NCI-H2196 treated with DMSO at 0.1 percent for 48 hours (cell line): Measurements from ENCODE around the gene PCNX2.
"Not testable (repeated sequence)": the region's sequence is repeated elsewhere in the genome, so short reads cannot be mapped to it uniquely, and the experiment has no call there.

Experiments
- DNase-seq: peaks from one replicate; lab custom pipeline; 2025; ENCODE audit not compliant: unreplicated experiment; lab: John Stamatoyannopoulos, UW

Gene PCNX2

DNA sequence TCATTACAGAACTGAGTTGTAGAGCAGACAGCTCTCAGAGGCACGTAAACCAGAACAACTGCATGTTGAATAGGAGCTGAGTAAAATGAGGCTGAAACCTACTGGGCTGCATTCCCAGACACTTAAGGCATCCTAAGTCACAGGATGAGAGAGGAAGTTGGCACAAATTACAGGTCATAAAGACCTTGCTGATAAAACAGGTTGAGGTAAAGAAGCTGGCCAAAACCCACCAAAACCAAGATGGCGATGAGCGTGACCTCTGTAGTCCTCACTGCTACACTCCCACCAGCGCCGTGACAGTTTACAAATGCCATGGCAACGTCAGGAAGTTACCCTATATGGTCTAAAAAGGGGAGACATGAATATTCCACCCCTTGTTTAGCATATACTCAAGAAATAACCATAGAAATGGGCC is 187.8 kb downstream of the PCNX2 start:
- DNase-seq, result not testable (repeated sequence)

DNA sequence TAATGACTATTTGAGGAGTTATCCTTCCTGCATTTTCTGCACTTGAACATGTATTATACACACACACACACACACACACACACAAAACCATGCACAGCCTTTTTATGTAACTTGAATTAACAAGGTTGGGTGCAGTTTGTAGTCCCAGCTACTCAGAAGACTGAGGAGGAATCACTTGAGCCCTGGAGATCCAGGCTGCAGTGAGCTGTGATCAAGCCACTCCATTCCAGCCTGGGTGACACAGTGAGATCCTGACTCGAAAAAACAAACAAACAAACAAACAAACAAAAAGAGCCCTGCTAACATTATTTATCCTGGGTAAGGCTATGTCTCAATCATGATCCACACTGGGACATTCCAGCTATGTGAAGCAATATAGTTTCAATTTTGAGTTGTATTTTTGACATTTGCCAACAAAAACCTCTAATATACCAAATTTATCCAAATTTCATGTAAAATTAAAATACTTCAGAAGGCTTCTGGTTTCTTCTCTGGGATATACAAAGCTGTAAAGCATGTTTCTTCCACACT is 188.3 kb downstream of the PCNX2 start:
- DNase-seq, result no peak

DNA sequence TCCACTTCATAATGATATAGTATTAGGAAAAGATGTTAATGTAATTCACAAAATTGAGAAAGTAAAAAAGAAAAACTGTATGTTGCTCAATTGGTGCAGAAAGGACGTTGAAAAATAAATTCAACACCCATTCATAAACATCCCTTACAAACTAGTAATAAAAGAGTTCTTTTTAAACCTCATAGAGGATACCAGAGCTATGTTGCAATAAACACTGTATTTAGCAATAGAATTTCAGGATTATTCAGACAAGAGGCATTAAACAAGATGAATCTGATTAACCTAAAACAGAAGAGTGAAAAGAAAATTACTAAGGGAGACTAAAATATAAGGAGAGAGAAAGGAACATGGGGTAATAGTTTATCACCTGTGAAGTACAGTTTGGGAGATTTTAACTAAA is 190.3 kb downstream of the PCNX2 start:
- DNase-seq, result no peak

DNA sequence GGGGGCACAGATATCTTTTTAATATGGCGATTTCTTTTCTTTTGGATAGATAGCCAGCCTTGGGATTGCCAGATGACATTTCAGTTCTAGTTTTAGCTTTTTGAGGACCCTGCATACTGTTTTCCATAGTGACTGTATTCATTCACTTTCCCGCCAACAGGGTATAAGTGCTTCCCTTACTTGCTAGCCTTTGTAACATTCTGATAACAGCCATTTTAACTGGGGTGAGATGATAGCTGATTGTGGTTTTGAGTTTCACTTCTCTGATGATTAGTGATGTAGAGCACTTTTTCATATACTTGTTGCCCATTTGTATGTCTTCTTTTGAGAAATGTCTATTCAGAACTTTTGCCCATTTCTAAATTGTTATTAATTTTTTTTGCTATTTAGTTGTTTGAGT is 193.2 kb downstream of the PCNX2 start:
- no peak for DNase-seq

DNA sequence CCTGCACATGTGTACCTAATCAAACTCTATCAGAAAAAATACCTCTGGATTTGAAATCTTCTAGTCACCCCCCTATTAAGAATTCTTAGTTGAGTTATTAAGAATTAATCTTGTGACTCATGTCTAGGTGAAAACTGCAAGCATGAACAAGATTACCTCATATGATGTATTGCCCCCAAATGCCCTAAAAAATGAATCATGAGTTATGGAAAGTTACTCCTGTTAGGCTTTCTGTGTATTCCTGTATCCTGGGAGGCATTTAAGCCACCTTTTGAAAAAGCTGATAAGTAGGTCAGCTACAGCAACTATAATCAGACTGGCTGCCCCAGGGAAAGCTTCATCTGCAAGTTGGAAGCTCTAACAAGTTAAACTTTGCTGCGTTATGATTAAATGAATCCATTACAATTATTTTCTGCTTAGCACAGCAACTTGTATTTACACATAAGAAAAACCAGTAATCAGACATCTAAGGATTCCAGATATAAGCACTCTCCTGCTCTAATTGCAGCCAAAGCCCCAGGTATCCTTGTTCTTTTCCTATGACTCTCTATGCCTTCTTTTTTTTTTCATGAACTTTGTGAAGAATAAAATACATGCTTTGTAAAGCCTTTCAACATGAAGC is 197.5 kb downstream of the PCNX2 start:
- DNase-seq, result no peak

DNA sequence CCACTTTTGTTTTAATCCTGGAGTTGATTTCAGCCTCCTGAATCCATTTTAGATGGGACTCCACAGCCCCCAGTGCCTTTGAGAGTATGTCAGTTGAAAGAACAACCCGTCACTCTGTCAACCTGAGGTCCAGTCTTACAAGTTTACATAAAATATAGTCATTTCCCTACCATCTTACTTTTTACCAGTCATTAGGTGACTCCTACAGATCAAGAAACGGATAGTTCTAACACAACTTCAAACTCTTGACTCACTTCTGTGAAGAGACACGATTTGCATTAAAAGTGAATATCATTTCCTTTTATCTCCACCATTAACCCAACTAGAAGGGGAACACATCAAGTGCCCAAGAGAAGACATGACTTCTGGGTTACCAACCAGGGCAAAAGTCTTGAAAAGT is 198.0 kb downstream of the PCNX2 start:
- DNase-seq, result no peak

DNA sequence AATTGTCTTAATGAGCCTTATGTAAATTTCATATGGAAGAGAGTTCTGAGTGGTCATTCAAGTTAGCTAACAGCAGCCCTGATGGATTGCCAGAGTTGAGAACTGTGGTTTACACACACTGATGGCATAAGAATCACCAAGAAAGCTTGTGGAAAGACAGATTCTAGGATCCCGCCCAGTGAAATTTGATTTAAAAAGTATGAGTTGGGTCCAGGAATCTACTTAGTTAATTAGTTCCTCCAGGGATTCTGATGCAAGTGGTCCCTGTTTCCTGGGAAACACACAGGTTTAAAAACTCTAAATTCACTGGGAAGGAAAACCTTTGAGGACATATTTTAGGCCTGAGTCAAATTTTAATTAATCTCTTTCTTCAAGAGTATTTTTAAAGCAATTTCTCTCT is 200.8 kb downstream of the PCNX2 start:
- no peak for DNase-seq

DNA sequence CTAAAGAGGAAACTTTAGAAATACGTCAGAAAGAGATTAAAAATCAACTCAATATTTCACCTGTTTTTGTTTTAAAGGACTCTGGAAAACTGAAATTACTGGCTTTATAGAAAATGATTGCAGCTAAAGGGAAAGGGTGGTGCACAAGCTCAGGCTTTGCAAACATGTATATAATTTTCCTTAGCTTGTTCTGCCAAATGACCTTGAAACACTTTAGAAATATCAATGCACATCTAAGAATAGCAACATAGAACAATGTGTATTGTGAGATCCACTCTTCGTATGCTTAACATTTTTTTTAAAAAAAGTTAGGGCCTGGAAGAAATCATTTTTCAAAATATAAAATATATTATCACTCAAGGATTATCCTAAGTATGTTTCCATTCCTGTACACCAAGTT is 201.3 kb downstream of the PCNX2 start:
- no peak for DNase-seq

DNA sequence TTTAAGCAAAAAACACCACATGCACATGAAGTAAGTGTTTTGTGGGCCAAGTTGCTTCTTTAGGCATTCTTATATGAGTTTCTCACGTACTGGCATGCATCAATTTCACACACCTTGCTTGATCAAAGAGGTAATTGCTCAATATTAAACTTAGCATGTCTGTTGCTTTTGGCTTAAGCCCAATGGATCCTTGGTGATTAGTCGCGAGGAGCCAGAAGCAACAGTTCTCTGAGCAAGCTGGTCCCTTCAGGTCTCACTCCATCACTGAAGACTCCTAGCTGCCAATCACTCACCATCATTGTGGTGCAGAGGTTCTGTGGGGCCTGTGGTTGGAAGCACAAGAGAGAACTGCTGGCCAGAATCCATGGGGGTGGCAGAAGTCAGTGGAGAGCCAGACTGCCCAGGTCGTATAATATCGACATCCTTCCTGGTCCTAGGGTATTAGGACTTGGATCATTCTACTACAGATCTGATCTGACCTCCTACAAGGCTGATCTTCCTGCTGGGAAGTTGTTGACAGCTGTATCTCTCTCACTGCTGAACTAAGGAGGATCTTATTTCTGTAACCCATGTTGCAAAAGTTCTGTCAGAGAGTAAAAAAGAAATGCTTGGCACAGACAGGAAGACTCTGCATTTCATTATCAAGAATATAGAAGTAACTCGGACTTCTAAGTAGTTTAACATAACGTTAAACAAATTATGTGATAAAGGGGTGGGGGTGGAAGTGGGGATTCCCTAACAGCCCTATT is 204.6 kb downstream of the PCNX2 start:
- DNase-seq, result no peak

DNA sequence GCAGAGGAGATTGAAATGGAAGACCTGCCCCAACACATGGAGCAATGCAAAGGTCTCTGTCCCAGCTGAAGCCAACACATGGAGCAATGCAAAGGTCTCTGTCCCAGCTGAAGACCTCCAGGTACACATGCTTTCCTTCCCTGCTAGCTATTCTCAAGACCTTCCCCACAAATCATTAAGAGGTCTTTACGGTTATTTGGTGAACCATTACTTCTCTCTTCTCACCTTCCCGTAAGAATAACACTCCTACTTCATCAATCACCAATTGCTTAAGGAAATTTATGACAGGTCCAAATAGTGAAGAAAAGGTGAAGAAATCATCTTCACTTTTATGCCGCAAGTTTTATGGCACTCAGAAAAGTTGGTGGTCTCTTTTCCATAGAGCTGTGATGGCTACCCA is 206.3 kb downstream of the PCNX2 start:
- DNase-seq, result no peak

DNA sequence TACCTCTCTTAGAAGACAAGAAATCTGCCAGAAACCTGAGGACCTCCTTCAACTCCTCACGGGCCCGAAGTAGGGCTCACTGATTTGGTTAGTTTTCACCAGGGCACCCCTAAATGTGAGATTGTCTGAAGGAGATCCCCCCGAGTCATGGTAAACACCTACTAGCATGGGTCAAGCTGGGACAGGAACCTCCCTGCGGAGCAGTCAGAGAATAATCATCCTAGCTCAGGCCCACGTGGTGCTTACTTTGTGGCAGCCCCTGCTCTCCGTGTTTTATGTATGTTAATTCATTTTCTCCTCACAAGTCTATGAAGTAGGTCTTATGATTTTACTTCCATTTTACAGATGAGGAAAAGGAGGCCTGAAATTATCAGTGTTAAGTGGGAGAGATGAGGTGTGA is 206.9 kb downstream of the PCNX2 start:
- DNase-seq, result no peak

DNA sequence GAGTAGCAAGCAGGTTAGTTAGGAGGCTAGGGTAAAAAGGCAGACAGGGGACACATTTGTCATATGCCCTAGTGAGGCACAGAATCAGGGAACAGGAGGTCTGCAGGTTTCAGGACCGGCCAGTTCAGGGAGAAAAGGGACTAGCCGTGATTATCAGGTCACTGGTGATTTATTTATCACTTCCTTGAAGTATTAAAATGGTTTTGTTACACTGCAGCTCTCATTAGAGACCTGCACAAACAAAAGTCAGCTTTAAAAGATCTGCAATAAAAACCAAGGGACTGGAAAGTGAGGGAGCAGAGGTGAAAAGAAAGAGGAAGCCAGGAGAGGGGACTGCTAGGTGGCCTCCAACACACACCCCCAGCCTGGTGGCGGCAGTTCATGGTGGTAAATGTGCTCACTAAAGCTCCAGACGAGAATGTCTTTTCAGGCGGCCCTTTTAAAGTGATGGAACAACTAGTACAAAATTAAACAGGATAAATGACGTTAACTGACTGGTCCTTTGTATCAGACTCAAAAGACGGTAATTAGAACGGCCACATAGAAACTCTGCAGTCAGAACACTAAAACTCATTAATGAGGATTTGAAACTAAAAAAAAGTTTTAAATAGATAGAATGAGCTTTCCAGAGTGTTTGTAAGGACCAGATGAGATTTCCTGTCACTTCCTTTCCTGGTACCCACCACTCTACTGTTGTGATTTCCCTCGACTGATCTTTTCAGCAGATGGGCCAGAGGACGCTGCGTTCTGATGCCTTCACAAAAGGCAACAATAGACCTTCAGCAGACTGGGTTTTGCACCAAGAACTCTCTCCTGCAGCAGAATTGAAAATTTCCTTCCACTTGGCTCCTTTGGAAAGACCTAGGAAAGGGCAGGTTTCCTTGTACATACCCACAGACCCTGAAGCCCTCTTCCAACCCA is 208.3 kb downstream of the PCNX2 start:
- DNase-seq, result no peak

DNA sequence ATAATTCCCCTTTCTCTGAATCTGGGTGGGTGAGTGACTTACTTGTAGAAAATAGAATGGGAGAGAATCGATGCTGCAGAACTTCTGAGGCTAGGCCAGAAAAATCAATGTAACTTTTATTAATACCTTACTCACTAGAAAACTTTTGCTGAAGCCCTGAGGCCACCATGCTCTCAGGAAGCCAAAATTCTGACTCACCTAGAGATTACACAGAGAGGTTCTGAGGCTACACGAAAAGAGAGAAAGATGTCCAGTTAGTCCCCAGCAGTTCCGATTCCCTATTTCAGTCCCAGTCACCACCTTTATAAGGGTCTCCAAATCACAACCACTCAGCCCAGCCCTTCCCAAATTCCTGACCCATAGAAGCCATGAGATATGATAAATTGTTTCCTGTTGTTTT is 210.0 kb downstream of the PCNX2 start:
- no peak for DNase-seq

DNA sequence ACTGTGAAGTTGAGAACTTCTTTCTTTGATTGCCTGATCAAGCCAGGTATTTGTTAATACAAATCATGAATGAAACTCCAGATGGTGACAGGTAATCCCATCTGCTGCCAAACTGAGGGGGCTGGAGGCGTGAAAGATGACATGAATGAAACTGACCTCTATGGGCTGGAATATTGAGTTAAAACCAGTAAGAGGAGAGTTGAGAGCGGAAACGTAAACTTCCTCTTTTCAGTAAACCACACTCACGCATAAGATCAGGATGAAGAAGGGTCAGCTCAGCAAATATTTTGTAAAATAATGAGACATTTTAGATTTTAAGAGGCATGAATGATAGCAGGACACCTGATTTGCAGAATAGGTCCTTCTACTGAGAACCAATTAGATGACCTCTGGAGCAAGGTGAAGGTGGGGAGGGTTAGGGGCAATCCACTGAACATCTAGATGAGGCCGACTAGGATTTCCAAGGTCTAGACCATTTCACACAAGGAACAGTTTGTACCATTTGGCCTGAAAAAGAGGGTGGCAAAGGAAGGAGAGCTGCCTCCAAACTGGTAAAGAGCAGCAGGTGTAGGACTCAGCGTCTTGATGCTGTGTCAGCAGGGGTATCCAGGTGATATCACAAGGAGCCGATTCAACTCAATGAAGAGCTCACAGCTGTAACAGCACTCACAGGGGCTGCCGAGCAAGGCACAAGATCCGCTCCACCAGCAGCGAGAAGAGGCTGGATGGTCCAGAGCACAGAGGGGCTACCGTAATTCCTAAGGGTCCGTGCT is 212.6 kb downstream of the PCNX2 start:
- no peak for DNase-seq

DNA sequence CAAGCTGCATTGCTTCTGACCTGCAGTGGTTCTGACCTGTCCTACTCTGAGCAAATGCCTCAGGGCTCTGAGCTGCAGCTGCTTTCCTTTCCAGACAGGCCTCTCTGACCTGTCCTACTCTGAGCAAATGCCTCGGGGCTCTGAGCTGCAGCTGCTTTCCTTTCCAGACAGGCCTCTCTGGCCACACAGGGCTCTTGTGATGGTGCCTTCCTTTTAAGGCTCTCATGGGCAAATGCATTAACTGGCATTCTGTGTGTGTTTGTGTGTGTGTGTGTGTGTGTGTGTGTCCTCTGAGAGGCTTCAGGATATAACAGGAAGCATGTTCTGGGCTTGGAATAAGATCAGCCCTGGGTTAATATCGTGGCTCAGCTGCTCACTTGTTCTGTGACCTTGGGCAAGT is 213.8 kb downstream of the PCNX2 start:
- no peak for DNase-seq

DNA sequence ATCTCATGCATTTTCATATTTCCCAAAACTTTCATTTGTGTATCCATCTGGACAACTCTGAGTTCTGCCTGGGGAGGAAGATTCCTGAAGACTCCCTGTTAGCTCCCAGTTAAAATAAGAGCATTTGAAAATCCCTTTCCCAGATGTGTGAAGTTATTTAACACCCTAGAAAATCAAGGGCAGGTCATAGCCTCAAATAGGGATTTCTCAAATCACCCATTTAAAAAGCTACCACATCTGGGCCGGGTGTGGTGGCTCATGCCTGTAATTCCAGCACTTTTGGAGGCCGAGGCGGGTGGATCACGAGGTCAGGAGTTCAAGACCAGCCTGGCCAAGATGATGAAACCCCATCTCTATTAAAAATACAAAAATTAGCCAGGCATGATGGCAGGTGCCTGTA is 214.7 kb downstream of the PCNX2 start:
- DNase-seq, result not testable (repeated sequence)

DNA sequence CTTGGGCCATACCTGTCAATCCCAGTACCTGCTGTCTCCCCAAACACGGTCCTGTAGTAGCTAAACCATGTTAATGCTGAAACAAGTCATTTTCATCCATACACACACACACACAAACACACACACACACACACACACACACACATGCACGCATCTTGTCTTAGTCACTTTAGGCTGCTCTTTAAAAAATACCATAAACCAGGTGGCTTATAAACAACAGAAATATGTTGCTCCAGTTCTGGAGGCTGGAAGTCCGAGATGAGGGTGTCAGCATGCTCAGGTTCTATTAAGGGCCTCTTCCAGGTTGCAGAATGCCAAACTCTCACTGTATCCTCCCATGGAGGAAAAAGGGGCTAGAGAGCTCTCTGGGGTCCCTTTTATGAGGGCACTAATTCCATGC is 215.2 kb downstream of the PCNX2 start:
- no peak for DNase-seq

DNA sequence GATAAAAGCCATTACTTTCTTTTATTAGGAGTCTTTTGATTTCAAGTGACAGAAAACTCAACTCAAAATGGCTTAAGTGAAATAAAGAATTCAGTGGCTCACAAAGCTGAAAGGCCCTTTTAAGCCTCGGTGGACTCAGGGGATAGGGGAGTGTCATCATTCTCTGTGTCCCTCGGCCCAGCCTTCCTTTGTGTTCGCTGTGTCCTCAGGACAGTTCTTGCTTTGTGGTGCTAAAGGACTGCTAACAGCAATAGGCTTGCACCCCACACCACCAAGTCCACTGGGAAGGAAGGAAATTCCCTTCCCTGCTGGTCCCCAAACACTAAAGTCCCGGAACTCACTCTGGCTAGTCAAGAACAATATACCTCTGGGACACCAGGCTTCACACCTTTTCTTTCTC is 216.0 kb downstream of the PCNX2 start:
- no peak for DNase-seq

DNA sequence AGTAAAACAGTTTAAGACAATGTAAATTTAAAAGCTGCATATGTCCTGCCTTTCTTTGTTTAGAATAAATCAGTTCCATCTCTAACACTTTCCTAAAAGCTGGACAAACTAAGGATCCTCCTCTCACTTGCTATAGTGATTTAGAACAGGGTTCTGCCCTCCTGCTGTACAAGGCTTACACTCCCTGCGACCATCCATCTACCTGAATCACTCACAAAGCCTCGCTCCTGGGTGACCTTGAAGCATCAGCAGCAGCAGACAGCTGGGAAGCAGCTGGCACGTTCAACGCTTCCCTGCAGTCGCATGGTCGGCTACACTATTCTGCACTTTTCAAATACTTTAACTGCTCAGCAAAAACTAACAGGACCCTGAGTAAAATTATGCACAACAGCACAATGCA is 217.1 kb downstream of the PCNX2 start:
- DNase-seq, result no peak

DNA sequence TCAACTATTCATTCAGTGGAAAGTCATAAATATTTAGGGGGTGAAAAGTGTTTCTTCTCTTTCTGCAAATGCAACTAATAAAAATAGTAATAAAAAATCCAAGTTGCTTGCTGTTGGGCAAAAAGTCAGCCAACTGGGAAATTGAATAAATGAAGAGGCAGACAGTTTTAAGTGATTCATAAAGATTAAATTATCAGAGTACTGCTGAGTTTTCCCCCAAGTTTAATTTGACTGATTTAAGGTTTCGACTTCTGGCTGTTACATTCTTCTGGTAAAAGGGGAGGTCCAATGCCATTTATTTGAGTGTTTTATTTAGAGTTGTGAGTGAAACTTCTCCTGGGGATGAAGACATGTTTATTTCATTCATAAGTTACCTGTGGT is 219.6 kb downstream of the PCNX2 start:
- DNase-seq, result no peak

DNA sequence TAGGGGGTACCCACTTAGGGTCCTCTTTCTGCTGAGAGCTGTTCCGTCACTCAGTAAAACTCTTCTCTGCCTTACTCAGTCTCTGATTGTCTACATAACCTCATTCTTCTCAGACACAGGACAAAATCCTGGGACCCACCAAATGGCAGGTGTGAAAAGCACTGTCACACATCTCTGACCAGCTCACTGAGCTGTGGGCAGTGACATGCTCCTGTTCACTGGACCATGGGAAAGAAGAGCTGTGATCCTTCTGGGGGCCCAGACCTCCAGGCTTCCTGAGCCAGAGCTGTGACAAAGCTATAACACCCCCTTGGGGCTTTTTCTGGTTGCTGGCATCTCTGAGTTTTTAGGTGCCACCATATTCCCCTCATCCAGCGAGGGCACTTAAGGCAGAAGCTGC is 229.4 kb downstream of the PCNX2 start:
- no peak for DNase-seq
